ENCODE results near the gene FFAR4. TPM values are rescaled to one million over a fixed set of nuclear protein-coding genes. Genes with fewer than 3 reads are reported as not detected.
"Not testable (repeated sequence)": the region's sequence is repeated elsewhere in the genome, so short reads cannot be mapped to it uniquely, and the experiment has no call there.

FFAR4 gene
- total RNA-seq, result 1 to 10 TPM in 4 of 9 donors, under 1 TPM in 3, not detected in 2; 0.42 to 1.4 (median 1.2) TPM
- polyA plus RNA-seq, result under 1 TPM; 0.20 to 0.57 (median 0.24) TPM
- long read RNA-seq, donor 1, result 0 reads
- long read RNA-seq, donor 2, result 0 reads
- long read RNA-seq, donor 3, result 0 reads
- long read RNA-seq, donor 4, result 0 reads
- long read RNA-seq, donor 5, partial matches to known transcripts, result 0 of 2 reads
- long read RNA-seq, donor 5, other reads (novel, unspliced or antisense), result 0 of 2 reads
- long read RNA-seq, donor 6, result 0 reads
- long read RNA-seq, donor 7, result 0 reads
- long read RNA-seq, donor 8, partial matches to known transcripts, result 215 of 215 reads
- long read RNA-seq, donor 8, other reads (novel, unspliced or antisense), result 0 of 215 reads
- long read RNA-seq, donor 9, result 0 reads
- long read RNA-seq, donor 10, result 0 reads

DNA sequence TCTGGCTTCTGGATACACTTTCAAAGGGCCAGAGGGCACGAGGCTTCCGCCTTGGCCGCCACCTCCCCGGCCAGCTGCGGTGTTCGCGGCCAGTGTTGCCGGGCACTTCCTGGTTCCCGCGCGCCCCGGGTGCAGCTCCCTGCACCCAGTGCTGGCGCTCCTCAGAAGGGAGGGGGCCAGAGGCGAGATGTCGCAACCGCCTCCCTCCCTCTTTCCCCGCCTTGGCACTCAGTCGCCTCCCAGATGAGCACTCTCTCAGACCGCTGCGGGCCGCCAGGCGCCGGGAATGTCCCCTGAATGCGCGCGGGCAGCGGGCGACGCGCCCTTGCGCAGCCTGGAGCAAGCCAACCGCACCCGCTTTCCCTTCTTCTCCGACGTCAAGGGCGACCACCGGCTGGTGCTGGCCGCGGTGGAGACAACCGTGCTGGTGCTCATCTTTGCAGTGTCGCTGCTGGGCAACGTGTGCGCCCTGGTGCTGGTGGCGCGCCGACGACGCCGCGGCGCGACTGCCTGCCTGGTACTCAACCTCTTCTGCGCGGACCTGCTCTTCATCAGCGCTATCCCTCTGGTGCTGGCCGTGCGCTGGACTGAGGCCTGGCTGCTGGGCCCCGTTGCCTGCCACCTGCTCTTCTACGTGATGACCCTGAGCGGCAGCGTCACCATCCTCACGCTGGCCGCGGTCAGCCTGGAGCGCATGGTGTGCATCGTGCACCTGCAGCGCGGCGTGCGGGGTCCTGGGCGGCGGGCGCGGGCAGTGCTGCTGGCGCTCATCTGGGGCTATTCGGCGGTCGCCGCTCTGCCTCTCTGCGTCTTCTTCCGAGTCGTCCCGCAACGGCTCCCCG is at the start of gene FFAR4:
TSS of gene FFAR4 (plus strand) at position 231 of the 842 bp plus-strand sequence. CDS start at position 287, 56 bp downstream.
- 0 to 2% (median 1%) methylated on average over 6 to 85 of the region's 85 CpGs for WGBS, 4 donors
- TF ChIP-seq, protein P1, sequence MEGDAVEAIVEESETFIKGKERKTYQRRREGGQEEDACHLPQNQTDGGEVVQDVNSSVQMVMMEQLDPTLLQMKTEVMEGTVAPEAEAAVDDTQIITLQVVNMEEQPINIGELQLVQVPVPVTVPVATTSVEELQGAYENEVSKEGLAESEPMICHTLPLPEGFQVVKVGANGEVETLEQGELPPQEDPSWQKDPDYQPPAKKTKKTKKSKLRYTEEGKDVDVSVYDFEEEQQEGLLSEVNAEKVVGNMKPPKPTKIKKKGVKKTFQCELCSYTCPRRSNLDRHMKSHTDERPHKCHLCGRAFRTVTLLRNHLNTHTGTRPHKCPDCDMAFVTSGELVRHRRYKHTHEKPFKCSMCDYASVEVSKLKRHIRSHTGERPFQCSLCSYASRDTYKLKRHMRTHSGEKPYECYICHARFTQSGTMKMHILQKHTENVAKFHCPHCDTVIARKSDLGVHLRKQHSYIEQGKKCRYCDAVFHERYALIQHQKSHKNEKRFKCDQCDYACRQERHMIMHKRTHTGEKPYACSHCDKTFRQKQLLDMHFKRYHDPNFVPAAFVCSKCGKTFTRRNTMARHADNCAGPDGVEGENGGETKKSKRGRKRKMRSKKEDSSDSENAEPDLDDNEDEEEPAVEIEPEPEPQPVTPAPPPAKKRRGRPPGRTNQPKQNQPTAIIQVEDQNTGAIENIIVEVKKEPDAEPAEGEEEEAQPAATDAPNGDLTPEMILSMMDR (IDR thresholded peaks at IDR 0.05), result no peak
- TF ChIP-seq POLR2A (IDR thresholded peaks at IDR 0.05), result no peak
- peak; percentile 22 to 57 (median 30) for DNase-seq

DNA sequence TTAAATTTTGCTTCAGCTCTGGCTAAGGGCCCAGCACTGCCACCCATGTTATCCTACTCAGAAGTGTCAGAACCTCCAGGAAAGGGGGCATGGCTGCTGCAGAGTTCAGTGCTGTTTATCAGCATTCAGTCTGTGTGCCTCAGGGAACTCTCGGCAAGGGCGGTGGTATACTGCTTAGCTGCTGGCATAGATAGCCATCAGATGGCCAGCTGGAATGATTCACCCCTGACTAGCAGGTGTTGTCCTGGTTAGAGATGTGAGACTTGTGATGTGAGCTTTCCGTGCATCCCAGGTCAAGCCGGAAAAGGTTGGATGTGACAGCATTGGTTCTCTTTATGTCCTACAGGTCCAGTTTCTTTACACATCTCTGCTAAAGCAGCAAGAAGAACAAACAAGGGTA is 47.9 kb upstream of the FFAR4 start:
- intact Hi-C loops (cut with DNase I), result no loop called here
- no peak for DNase-seq
- WGBS, 4 donors, result 95 to 100% (median 98%) methylated on average over 2 to 4 of the region's 4 CpGs

More for the DNA sequence above, at the start of gene FFAR4:
- Histone ChIP-seq H3K4me1 (replicated peaks in 1 of 2) (peaks cover 0 to 5% of the 10 kb centered on the region in 2 donors), H3K27ac (peak within 1 kb of the TSS in 1 of 5 donors; percentile 30), H3K4me3 (peak within 1 kb of the TSS in 1 of 4 donors; percentile 36), H3K36me3 (replicated peaks in 1 of 2) (no peaks in the 10 kb centered on the region), H3K9me3 (replicated peaks in 1 of 3) (no peaks in the 10 kb centered on the region), H3K27me3 (peaks cover 36% of the 10 kb centered on the region)
- intact Hi-C loops (cut with DNase I), result no loop called here

DNA sequence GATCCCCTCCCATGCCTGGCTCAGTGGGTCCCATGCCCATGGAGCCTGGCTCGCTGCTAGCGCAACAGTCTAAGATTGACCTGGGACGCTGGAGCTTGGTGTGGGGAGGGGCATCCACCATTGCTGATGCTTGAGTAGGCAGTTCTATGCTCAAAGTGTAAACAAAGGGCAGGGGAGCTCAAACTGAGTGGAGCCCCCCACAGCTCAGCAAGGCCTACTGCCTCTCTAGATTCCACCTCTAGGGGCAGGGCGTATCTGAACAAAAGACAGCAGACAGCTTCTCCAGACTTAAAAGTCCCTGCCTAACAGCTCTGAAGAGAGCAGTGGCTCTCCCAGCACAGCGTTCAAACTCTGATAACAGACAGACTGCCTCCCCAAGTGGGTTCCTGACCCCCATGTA is 31.2 kb upstream of the FFAR4 start:
- H3K4me1 ChIP-seq (replicated peaks in 1 of 2), result no peaks in the 10 kb centered on the region
- H3K36me3 ChIP-seq (replicated peaks in 1 of 2), result no peaks in the 10 kb centered on the region
- H3K27me3 ChIP-seq, result no peaks in the 10 kb centered on the region
- H3K27ac ChIP-seq, result no peak overlapping the region
- intact Hi-C loops (cut with DNase I), result no loop called here
- DNase-seq, result no peak
- TF ChIP-seq, protein P1 (IDR thresholded peaks at IDR 0.05), result no peak
- no peak for TF ChIP-seq POLR2A (IDR thresholded peaks at IDR 0.05)
- WGBS, 4 donors, result 74 to 93% (median 90%) methylated on average over 2 to 5 of the region's 5 CpGs
- no peak overlapping the region for H3K4me3 ChIP-seq
- no peaks in the 10 kb centered on the region for H3K9me3 ChIP-seq (replicated peaks in 1 of 3)

More for the DNA sequence above, 47.9 kb upstream of the FFAR4 start:
- H3K36me3 ChIP-seq (replicated peaks in 1 of 2), result no peaks in the 10 kb centered on the region
- peaks cover 0 to 15% of the 10 kb centered on the region in 2 donors for H3K4me1 ChIP-seq (replicated peaks in 1 of 2)
- no peaks in the 10 kb centered on the region for H3K9me3 ChIP-seq (replicated peaks in 1 of 3)
- TF ChIP-seq, protein P1 (IDR thresholded peaks at IDR 0.05), result no peak
- no peak for TF ChIP-seq POLR2A (IDR thresholded peaks at IDR 0.05)
- no peak overlapping the region for H3K4me3 ChIP-seq
- H3K27ac ChIP-seq, result no peak overlapping the region
- H3K27me3 ChIP-seq, result no peaks in the 10 kb centered on the region

DNA sequence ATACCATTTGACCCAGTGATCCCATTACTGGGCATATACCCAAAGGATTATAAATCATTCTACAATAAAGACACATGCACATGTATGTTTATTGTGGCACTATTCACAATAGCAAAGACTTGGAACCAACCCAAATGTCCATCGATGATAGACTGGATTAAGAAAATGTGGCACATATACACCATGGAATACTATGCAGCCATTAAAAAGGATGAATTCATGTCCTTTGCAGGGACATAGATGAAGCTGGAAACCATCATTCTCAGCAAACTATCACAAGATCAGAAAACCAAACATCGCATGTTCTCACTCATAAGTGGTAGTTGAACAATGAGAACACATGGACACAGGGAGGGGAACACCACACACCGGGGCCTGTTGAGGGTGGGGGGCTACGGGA is 25.6 kb upstream of the FFAR4 start:
- H3K27ac ChIP-seq; intact Hi-C loops (cut with DNase I): not testable (repeated sequence)

More for the DNA sequence above, 25.6 kb upstream of the FFAR4 start:
- not testable (repeated sequence) for H3K9me3 ChIP-seq (replicated peaks in 1 of 3); H3K36me3 ChIP-seq (replicated peaks in 1 of 2); DNase-seq; H3K4me3 ChIP-seq; H3K4me1 ChIP-seq (replicated peaks in 1 of 2); H3K27me3 ChIP-seq
- 89 to 95% (median 92%) methylated on average over 4 of the region's 4 CpGs for WGBS, 4 donors

All from adrenal gland (tissue), 19 donors.